Measurements from ENCODE around the gene MEAK7. TPM values are rescaled to one million over a fixed set of nuclear protein-coding genes. Genes with fewer than 3 reads are reported as not detected.

The MEAK7 gene
- total and polyA plus RNA-seq, 2 donors (not counting 1 experiment from before 2014, with no cell fraction given) = 17.3 to 23.4 TPM

GRCh38 chr16:84458606-84459532, 45.6 kb downstream of the MEAK7 start:
- H3K4me1 ChIP-seq (ENCODE audit: control insufficient read depth, extremely low read depth, insufficient read depth, low read length) = no peaks in the 10 kb centered on the region
- no peaks in the 10 kb centered on the region for H3K9me3 ChIP-seq (ENCODE audit: control insufficient read depth, insufficient read depth, low read depth, low read length)
- H3K27ac ChIP-seq (ENCODE audit: insufficient read depth, low read length) = no peak overlapping the region
- no peak for TF ChIP-seq CTCF (conservative IDR thresholded peaks at IDR 0.05 in 1 of 2, IDR thresholded peaks at IDR 0.05 in 1 of 2; ENCODE audit: low read depth in 1 of 2, low read length in 2 of 2)
- TF ChIP-seq EZH2 (IDR thresholded peaks at IDR 0.05; ENCODE audit: low read length, missing control alignments) = no peak
- H3K36me3 ChIP-seq (ENCODE audit: control insufficient read depth, insufficient read depth, low read length) = peaks cover 13% of the 10 kb centered on the region
- no peak overlapping the region for H3K4me2 ChIP-seq (ENCODE audit: extremely low read depth, insufficient read depth, low read length)
- H3K9ac ChIP-seq (ENCODE audit: insufficient read depth, low read length) = no peak overlapping the region
- no peak overlapping the region for H2AFZ ChIP-seq (ENCODE audit: low read length)
- H4K20me1 ChIP-seq (ENCODE audit: control insufficient read depth, extremely low read depth, insufficient read depth, low read length) = no peaks in the 10 kb centered on the region
- no peaks in the 10 kb centered on the region for H3K79me2 ChIP-seq (ENCODE audit: control insufficient read depth, insufficient read depth, low read length)
- DNase-seq (ENCODE audit: low read depth in 2 of 2) = no peak
- no peaks in the 10 kb centered on the region for H3K27me3 ChIP-seq (ENCODE audit: control insufficient read depth, insufficient read depth, low read length)
- no peak overlapping the region for H3K4me3 ChIP-seq (replicated peaks in 1 of 4; ENCODE audit: control extremely low read depth in 1 of 4, insufficient read depth in 1 of 4, low read depth in 3 of 4, low read length in 4 of 4)

DNA sequence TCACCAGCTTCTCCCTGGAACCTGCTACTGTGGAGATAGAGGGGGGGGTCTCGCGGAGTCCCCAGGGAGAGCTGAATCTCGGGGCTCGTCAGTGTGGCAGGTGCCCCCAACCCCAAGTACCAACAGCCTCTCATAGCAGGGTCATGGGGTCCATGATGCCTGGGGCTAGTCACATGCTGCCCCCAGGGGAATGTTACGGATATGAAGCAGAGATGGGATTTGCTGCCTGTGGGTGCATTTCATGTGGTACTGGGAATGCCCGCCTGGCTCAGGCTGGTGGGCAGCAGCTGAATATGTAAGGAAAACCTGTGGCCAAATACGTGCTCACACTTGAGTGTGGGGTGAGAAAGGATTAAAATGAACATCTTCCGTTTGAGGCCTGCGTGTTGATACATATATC, 49.4 kb downstream of the MEAK7 start:
- TF ChIP-seq EZH2 (IDR thresholded peaks at IDR 0.05; ENCODE audit: low read length, missing control alignments) (no peak), CTCF (conservative IDR thresholded peaks at IDR 0.05 in 1 of 2, IDR thresholded peaks at IDR 0.05 in 1 of 2; ENCODE audit: low read depth in 1 of 2, low read length in 2 of 2) (no peak)
- Histone ChIP-seq H3K4me3 (replicated peaks in 1 of 4; ENCODE audit: control extremely low read depth in 1 of 4, insufficient read depth in 1 of 4, low read depth in 3 of 4, low read length in 4 of 4) (no peak overlapping the region), H3K79me2 (ENCODE audit: control insufficient read depth, insufficient read depth, low read length) (no peaks in the 10 kb centered on the region), H3K4me2 (ENCODE audit: extremely low read depth, insufficient read depth, low read length) (no peak overlapping the region), H3K9ac (ENCODE audit: insufficient read depth, low read length) (no peak overlapping the region), H3K9me3 (ENCODE audit: control insufficient read depth, insufficient read depth, low read depth, low read length) (no peaks in the 10 kb centered on the region), H2AFZ (ENCODE audit: low read length) (no peak overlapping the region), H3K27me3 (ENCODE audit: control insufficient read depth, insufficient read depth, low read length) (no peaks in the 10 kb centered on the region), H3K36me3 (ENCODE audit: control insufficient read depth, insufficient read depth, low read length) (no peaks in the 10 kb centered on the region), H4K20me1 (ENCODE audit: control insufficient read depth, extremely low read depth, insufficient read depth, low read length) (no peaks in the 10 kb centered on the region), H3K27ac (ENCODE audit: insufficient read depth, low read length) (no peak overlapping the region), H3K4me1 (ENCODE audit: control insufficient read depth, extremely low read depth, insufficient read depth, low read length) (no peaks in the 10 kb centered on the region)
- DNase-seq (ENCODE audit: low read depth in 2 of 2) = no peak

Other genes with a start within 250 kb of the MEAK7 start
- gene WFDC1, start 209.8 kb downstream of the MEAK7 start, total RNA-seq = 3.1 and 34.0 TPM in 2 replicates
- 4.7 and 32.1 TPM in 2 replicates for gene WFDC1, start 209.8 kb downstream of the MEAK7 start, polyA plus RNA-seq
- not detected in 2 replicates for gene ATP2C2, start 136.1 kb downstream of the MEAK7 start, total RNA-seq
- gene ATP2C2, start 136.1 kb downstream of the MEAK7 start, polyA plus RNA-seq = not detected in 2 replicates
- 64.5 and 103 TPM in 2 replicates for gene COTL1, start 113.4 kb upstream of the MEAK7 start, total RNA-seq
- gene COTL1, start 113.4 kb upstream of the MEAK7 start, polyA plus RNA-seq = 192 and 311 TPM in 2 replicates
- gene KLHL36, start 143.9 kb upstream of the MEAK7 start, total RNA-seq = 71.9 and 83.1 TPM in 2 replicates
- 26.6 and 29.7 TPM in 2 replicates for gene KLHL36, start 143.9 kb upstream of the MEAK7 start, polyA plus RNA-seq
- 31.8 and 48.6 TPM in 2 replicates for gene USP10, start 195.3 kb upstream of the MEAK7 start, total RNA-seq
- gene USP10, start 195.3 kb upstream of the MEAK7 start, polyA plus RNA-seq = 59.1 and 70.2 TPM in 2 replicates

Measured in fibroblast of lung (primary cell).